DOHH2 (cell line): ENCODE data around the gene CDO1.
"Not testable (repeated sequence)": the region's sequence is repeated elsewhere in the genome, so short reads cannot be mapped to it uniquely, and the experiment has no call there.

Experiments used
- H3F3A ChIP-seq: fragments of 200-600 bp; sonication (generic), shearing (Covaris generic); 2 replicates; pipeline ENCODE4 v1.6.0; 2016; ENCODE audit warnings: antibody characterized with exemption, mild to moderate bottlenecking; ENCODE audit not compliant: control insufficient read depth, insufficient read depth
- H3K27ac ChIP-seq: fragments of 200-600 bp; sonication (generic); 2 replicates; pipeline ENCODE4 v1.5.1; 2014; ENCODE audit warnings: low read depth, mild to moderate bottlenecking, low read length, moderate library complexity
- H3K27me3 ChIP-seq: fragments of 200-600 bp; sonication (generic); 2 replicates; pipeline ENCODE4 v1.6.1; 2014; ENCODE audit warnings: mild to moderate bottlenecking, low read length, mixed read lengths; ENCODE audit not compliant: control insufficient read depth
- H3K36me3 ChIP-seq: fragments of 200-600 bp; sonication (generic); 2 replicates; pipeline ENCODE4 v1.6.1; 2014; ENCODE audit warnings: mild to moderate bottlenecking, low read length, moderate library complexity, mixed read lengths; ENCODE audit not compliant: control insufficient read depth
- H3K4me1 ChIP-seq: fragments of 200-600 bp; sonication (generic); 2 replicates; pipeline ENCODE4 v1.6.1; 2014; ENCODE audit warnings: mild to moderate bottlenecking, low read length, mixed read lengths; ENCODE audit not compliant: control insufficient read depth
- H3K4me2 ChIP-seq: fragments of 200-600 bp; sonication (generic); 2 replicates; pipeline ENCODE4 v1.6.0; 2014; ENCODE audit warnings: mild to moderate bottlenecking, low read length, moderate library complexity
- H3K4me3 ChIP-seq: fragments of 200-600 bp; sonication (generic); 2 replicates; pipeline ENCODE4 v1.5.1; 2014; ENCODE audit warnings: mild to moderate bottlenecking, low read length, mixed read lengths
- H3K79me2 ChIP-seq: fragments of 200-600 bp; sonication (generic); 2 replicates; pipeline ENCODE4 v1.6.1; 2014; ENCODE audit warnings: mild to moderate bottlenecking, low read length, mixed read lengths; ENCODE audit not compliant: control insufficient read depth
- H3K9me2 ChIP-seq: fragments of 200-600 bp; sonication (generic); replicated peaks from 2 replicates; pipeline ENCODE4 v1.6.1; 2014; ENCODE audit warnings: mild to moderate bottlenecking, low read length, mixed read lengths; ENCODE audit not compliant: control insufficient read depth
- H3K9me3 ChIP-seq: fragments of 200-600 bp; sonication (generic); 2 replicates; pipeline ENCODE4 v1.6.1; 2014; ENCODE audit warnings: antibody characterized with exemption, low read length, mixed read lengths; ENCODE audit not compliant: control insufficient read depth, insufficient read depth
- H4K20me1 ChIP-seq: fragments of 200-600 bp; sonication (generic); 2 replicates; pipeline ENCODE4 v1.6.0; 2014; ENCODE audit warnings: low read depth, mild to moderate bottlenecking, antibody characterized with exemption, low read length, moderate library complexity; ENCODE audit not compliant: control insufficient read depth, insufficient read depth
- CTCF ChIP-seq: fragments of 200-600 bp; sonication (generic); IDR thresholded peaks from one replicate; pipeline ENCODE4 v1.5.1; 2014; ENCODE audit warnings: antibody characterized with exemption, mild to moderate bottlenecking, low read depth, low read length; ENCODE audit not compliant: poor library complexity, severe bottlenecking
- EZH2phosphoT487 ChIP-seq: fragments of 200-600 bp; sonication (generic); IDR thresholded peaks from 2 replicates; pipeline ENCODE4 v1.6.1; 2017; ENCODE audit warnings: borderline replicate concordance, mild to moderate bottlenecking, antibody characterized with exemption, low read length, moderate library complexity, mixed read lengths

CDO1 gene

GRCh38 chr5:115831163-115831768, 14.8 kb upstream of the CDO1 start:
- H3K36me3 ChIP-seq: peaks cover 83% of the 10 kb centered on the region
- H3K4me2 ChIP-seq: no peak overlapping the region
- peaks cover 19% of the 10 kb centered on the region for H3K79me2 ChIP-seq
- no peaks in the 10 kb centered on the region for H3K9me3 ChIP-seq
- no peak overlapping the region for H3K4me3 ChIP-seq
- no peaks in the 10 kb centered on the region for H3K9me2 ChIP-seq
- TF ChIP-seq CTCF (peak; percentile 84), EZH2phosphoT487 (no peak)
- no peaks in the 10 kb centered on the region for H3K27me3 ChIP-seq
- H4K20me1 ChIP-seq: no peaks in the 10 kb centered on the region
- H3K27ac ChIP-seq: no peak overlapping the region
- H3K4me1 ChIP-seq: peaks cover 10% of the 10 kb centered on the region
- H3F3A ChIP-seq: peaks cover 35% of the 10 kb centered on the region

GRCh38 chr5:115829913-115830312, 13.5 kb upstream of the CDO1 start:
- Histone ChIP-seq H3F3A (peaks cover 32% of the 10 kb centered on the region), H3K27ac (no peak overlapping the region), H3K4me3 (no peak overlapping the region), H3K9me2 (no peaks in the 10 kb centered on the region), H3K36me3 (peaks cover 70% of the 10 kb centered on the region), H4K20me1 (no peaks in the 10 kb centered on the region), H3K4me1 (peaks cover 6% of the 10 kb centered on the region; the same call in 1 of the 2 replicates), H3K79me2 (peaks cover 6% of the 10 kb centered on the region; the same call in 1 of the 2 replicates), H3K4me2 (no peak overlapping the region), H3K27me3 (no peaks in the 10 kb centered on the region), H3K9me3 (no peaks in the 10 kb centered on the region)
- TF ChIP-seq CTCF: no peak
- no peak for TF ChIP-seq EZH2phosphoT487

GRCh38 chr5:115825948-115826347, 9.5 kb upstream of the CDO1 start:
- Histone ChIP-seq H3K27me3 (no peaks in the 10 kb centered on the region), H3K4me2 (no peak overlapping the region), H3K4me3 (no peak overlapping the region), H4K20me1 (no peaks in the 10 kb centered on the region), H3K27ac (no peak overlapping the region), H3K9me2 (no peaks in the 10 kb centered on the region), H3K4me1 (peaks cover 2% of the 10 kb centered on the region; the same call in 1 of the 2 replicates), H3K79me2 (no peaks in the 10 kb centered on the region), H3K9me3 (no peaks in the 10 kb centered on the region), H3K36me3 (peaks cover 31% of the 10 kb centered on the region), H3F3A (peaks cover 14% of the 10 kb centered on the region)
- TF ChIP-seq EZH2phosphoT487 (no peak), CTCF (no peak)

GRCh38 chr5:115824983-115825382, 8.5 kb upstream of the CDO1 start:
- not testable (repeated sequence) for H3K79me2 ChIP-seq, H3K4me3 ChIP-seq, H4K20me1 ChIP-seq, H3K9me2 ChIP-seq, H3K27me3 ChIP-seq, H3K4me2 ChIP-seq, H3K4me1 ChIP-seq, H3K9me3 ChIP-seq, H3K27ac ChIP-seq
- H3F3A ChIP-seq: peaks cover 14% of the 10 kb centered on the region
- H3K36me3 ChIP-seq: peaks cover 23% of the 10 kb centered on the region
